Measurements from ENCODE around the gene CTXN2. TPM values are rescaled to one million over a fixed set of nuclear protein-coding genes. Genes with fewer than 3 reads are reported as not detected.

CTXN2 gene
- total RNA-seq, 1 donor from 2014 or later, result not detected

DNA sequence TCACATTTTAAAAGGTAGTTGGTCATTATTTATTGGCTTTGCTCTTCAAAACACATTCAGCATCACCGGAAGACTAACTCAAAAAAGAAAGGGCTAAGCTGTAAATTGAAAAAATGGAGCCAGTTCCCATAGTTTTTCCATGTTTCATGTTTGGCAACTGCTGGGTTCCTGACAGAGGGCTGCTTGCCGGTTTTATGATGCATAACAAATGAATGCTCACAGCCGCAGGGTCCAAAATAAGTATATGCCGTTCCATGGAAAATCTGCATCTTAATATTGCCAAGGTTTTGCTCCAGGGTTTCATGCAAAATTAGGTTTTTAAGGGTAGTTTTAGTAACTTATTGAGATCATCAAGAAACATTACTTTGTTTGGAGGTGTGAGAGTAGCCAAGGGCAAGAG, 30.4 kb downstream of the CTXN2 start:
- DNase-seq (ENCODE audit: low read depth in 2 of 2), result no peak

- no peak for DNase-seq (ENCODE audit: low read depth in 2 of 2)
Observed at GRCh38 chr15:48222627-48223026, 31.2 kb downstream of the CTXN2 start.

DNA sequence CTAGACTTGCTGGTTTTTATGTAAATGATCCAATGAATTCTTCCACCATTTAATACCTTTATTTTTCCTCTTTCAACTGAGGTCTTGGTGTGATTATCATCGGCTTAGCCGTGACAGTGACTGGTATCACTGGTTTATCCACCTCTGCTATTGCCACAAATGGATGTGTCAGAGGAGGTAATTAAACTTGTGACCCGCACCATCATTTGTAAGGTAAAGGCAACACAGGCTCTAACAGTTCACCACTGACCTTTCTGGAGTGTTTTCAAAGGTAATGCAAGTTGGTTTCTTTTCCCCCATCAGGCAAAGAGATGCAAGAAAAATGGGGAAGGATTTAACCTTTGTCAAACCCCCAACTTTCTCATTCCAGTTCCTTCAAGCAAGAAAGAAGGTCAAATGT, 34.3 kb downstream of the CTXN2 start:
- DNase-seq (ENCODE audit: low read depth in 2 of 2), result no peak

GRCh38 chr15:48230498-48230897, 39.0 kb downstream of the CTXN2 start:
- DNase-seq (ENCODE audit: low read depth in 2 of 2), result no peak

GRCh38 chr15:48233246-48233645, 41.8 kb downstream of the CTXN2 start:
- DNase-seq (ENCODE audit: low read depth in 2 of 2), result no peak

DNA sequence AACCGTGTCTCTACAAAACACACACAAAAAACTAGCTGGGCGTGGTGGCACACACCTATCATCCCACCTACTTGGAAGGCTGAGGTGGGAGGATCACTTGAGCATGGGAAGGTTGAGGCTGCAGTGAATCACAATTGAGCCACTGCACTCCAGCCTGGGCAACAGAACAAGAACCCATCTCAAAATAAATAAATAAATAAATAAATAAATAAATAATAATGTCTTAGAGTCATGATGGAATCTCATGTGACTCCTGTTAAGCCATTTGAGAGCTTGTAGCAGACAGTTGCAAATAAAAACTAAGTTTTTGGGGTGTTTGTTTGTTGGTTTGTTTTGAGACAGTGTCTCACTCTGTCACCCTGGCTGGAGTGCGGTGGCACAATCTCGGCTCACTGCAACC, 47.9 kb downstream of the CTXN2 start:
- DNase-seq (ENCODE audit: low read depth in 2 of 2), result no peak

DNA sequence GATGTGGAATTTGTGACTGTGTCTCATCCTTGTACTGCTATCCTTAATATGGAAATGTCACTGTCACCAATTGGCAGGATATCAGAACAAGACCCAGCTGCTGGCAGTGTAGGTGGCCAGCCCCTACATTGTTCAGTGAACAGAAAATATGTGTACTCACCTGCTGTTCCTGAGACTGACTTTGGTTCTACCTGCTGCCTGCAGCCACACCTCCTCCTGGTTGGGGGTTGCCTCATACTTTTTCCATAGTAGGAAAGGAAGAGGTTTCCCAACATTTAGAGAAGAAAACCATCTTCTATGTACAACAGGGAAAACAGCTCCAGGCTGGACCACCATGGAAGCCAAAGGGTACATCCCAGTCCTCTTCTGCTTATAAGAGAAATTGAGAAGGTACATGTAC, 50.5 kb downstream of the CTXN2 start:
- DNase-seq (ENCODE audit: low read depth in 2 of 2), result no peak

DNA sequence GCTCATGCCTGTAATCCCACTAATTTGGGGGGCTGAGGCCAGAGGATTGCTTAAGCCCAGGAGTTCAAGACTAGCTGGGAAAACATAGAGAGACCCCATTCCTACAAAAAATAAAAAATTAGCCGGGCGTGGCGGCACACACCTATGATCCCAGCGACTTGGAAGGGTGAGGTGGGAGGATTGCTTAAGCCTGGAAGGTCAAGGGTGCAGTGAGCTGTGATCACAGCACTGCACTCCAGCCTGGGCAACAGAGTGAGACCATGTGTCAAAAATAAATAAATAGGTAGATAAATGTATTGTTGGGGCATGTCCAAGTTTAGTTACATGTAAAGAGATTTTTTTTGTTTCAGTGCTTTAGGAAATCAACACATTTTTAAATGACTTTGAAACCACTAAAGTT, 51.1 kb downstream of the CTXN2 start:
- DNase-seq (ENCODE audit: low read depth in 2 of 2), result no peak

GRCh38 chr15:48244921-48245320, 53.5 kb downstream of the CTXN2 start:
- peak; percentile 16 to 46 for DNase-seq (ENCODE audit: low read depth in 2 of 2)

- DNase-seq (ENCODE audit: low read depth in 2 of 2), result no peak
Observed at GRCh38 chr15:48248414-48248813, 56.9 kb downstream of the CTXN2 start.

DNA sequence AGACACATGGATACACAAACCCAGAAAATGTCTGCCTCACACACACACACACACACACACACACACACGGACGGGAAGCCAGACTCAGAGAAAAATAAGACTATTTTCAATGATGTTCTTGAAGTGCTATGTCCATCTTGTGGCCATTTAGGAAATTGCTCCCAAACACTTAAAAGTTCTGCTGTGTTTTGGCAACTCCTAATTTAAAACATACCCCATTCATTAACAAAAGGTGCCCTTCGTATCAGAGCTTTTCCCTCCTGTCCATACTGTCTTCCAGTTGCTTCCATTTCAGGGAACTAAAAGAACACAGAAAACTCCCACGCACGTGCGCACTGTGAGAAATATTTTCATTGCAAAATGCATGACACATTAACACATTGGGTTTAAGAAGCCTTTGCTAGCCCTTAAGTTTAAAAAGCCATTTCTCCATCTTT, 59.2 kb downstream of the CTXN2 start:
- DNase-seq (ENCODE audit: low read depth in 2 of 2), result peak; percentile 70 to 84

- DNase-seq (ENCODE audit: low read depth in 2 of 2), result no peak
Observed at GRCh38 chr15:48253172-48253571, 61.7 kb downstream of the CTXN2 start.

Other genes with a start within 250 kb of the CTXN2 start
- under 0.01 TPM in 1 of 2 replicates, not detected in the other for gene SLC24A5, start 70.7 kb upstream of the CTXN2 start, total RNA-seq
- gene MYEF2, start 13.4 kb upstream of the CTXN2 start, total RNA-seq, result 5.9 and 7.7 TPM in 2 replicates
- gene SLC12A1, start 14.6 kb downstream of the CTXN2 start, total RNA-seq, result not detected in 2 replicates
- 34.9 and 35.5 TPM in 2 replicates for gene DUT, start 139.8 kb downstream of the CTXN2 start, total RNA-seq